ENCODE data around the gene OR10K2. TPM values are rescaled to one million over a fixed set of nuclear protein-coding genes. Genes with fewer than 3 reads are reported as not detected.

OR10K2 gene
- total and polyA plus RNA-seq, 2 of the 8 experiments (the other 6 are each of a cell fraction or from before 2014, with no cell fraction given), result not detected

DNA sequence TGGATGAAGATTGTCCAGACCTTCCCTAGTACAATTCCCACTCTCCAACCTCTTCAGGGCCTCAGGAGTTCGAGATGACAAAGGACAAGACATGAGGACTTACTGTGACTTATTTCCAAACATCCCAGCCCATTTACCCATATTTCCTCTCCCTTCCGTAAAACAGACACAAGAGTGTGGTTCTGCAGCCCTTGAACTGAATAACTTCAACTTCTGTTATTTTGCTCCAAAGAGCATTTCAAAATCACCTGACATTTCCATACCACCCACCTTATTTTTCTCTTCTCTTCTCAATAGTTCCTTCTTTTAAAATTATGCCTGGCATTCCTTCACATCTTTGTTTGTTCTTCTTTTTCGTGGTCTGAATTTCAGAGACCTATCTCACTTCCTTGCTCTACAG, 8.7 kb upstream of the OR10K2 start:
- Histone ChIP-seq H3K27ac (ENCODE audit: low read depth, low read length) (no peak overlapping the region), H3K18ac (ENCODE audit: extremely low read depth, low read length) (no peak overlapping the region), H4K20me1 (replicated peaks in 1 of 2; ENCODE audit: control insufficient read depth in 1 of 2, insufficient read depth in 2 of 2, low read length in 2 of 2) (no peaks in the 10 kb centered on the region), H3K23ac (ENCODE audit: insufficient read length) (no peak overlapping the region), H2BK20ac (ENCODE audit: low read length) (no peak overlapping the region), H4K91ac (replicated peaks; ENCODE audit: insufficient read length, low read length) (no peak overlapping the region), H3K4me3 (ENCODE audit: extremely low read depth in 1 of 4, insufficient read depth in 2 of 4, low read depth in 3 of 4, low read length in 4 of 4) (no peak overlapping the region), H2AFZ (ENCODE audit: low read length) (no peak overlapping the region), H3K27me3 (replicated peaks in 1 of 4; ENCODE audit: control insufficient read depth in 3 of 4, extremely low read depth in 1 of 4, insufficient read depth in 3 of 4, low read length in 3 of 4) (no peaks in the 10 kb centered on the region), H3K36me3 (ENCODE audit: control insufficient read depth in 2 of 4, insufficient read depth in 4 of 4, low read length in 3 of 4) (no peaks in the 10 kb centered on the region), H4K8ac (ENCODE audit: extremely low read depth, insufficient read depth, low read length) (no peak overlapping the region), H3K4ac (replicated peaks; ENCODE audit: insufficient read length, low read depth, low read length) (no peak overlapping the region), H2AK5ac (ENCODE audit: low read depth, low read length) (no peak overlapping the region), H2BK120ac (replicated peaks; ENCODE audit: low read depth, low read length) (no peak overlapping the region), H3K14ac (ENCODE audit: insufficient read length) (no peak overlapping the region), H3K4me1 (replicated peaks in 1 of 4; ENCODE audit: control insufficient read depth in 3 of 4, insufficient read depth in 4 of 4, low read length in 3 of 4) (no peaks in the 10 kb centered on the region), H2BK15ac (ENCODE audit: low read length) (no peak overlapping the region), H3K79me2 (ENCODE audit: control insufficient read depth in 1 of 2, insufficient read depth in 2 of 2, low read length in 2 of 2) (no peaks in the 10 kb centered on the region), H3K9ac (replicated peaks in 1 of 4; ENCODE audit: extremely low read depth in 1 of 4, low read depth in 3 of 4, low read length in 3 of 4) (no peak overlapping the region), H3K56ac (replicated peaks; ENCODE audit: insufficient read length, low read depth, low read length) (no peak overlapping the region), H2BK12ac (ENCODE audit: low read depth, low read length) (no peak overlapping the region), H2BK5ac (ENCODE audit: low read depth, low read length) (no peak overlapping the region), H3K23me2 (ENCODE audit: low read depth, low read length) (no peaks in the 10 kb centered on the region), H3K9me3 (ENCODE audit: insufficient read depth in 2 of 2, low read depth in 1 of 2, low read length in 1 of 2) (peaks cover 0 to 6% of the 10 kb centered on the region in 2 experiments; a peak in 1 of 4 replicates), H4K5ac (ENCODE audit: insufficient read length, low read depth, low read length) (no peak overlapping the region), H3K79me1 (ENCODE audit: low read depth, low read length) (no peaks in the 10 kb centered on the region), H3K4me2 (ENCODE audit: insufficient read depth in 1 of 2, low read depth in 2 of 2, low read length in 2 of 2) (no peak overlapping the region)
- ChIA-PET CTCF (ENCODE audit: partially characterized antibody) (no interaction called here), POLR2A (ENCODE audit: partially characterized antibody) (no interaction called here)
- DNase-seq (ENCODE audit: low read depth in 1 of 2, low spot score in 2 of 2) (no peak), FAIRE-seq (no peak)
- 91% methylated on average over 3 of the region's 3 CpGs; no CpG with 5 or more reads in 1 of the 2 experiments for WGBS, 2 experiments (ENCODE audit: extremely low coverage in 1 of 2, insufficient coverage in 1 of 2, insufficient read length in 1 of 2, insufficient replicate concordance in 2 of 2, low coverage in 1 of 2, low lambda C conversion rate in 2 of 2, missing lambda C conversion rate in 1 of 2)
- TF ChIP-seq SP4 (IDR thresholded peaks at IDR 0.05; ENCODE audit: low read length), result no peak
- TF ChIP-seq RFX5 (IDR thresholded peaks at IDR 0.05; ENCODE audit: borderline replicate concordance, low read depth, low read length), result no peak
- no peak for TF ChIP-seq BCL11A (IDR thresholded peaks at IDR 0.05; ENCODE audit: low read depth in 2 of 2, low read length in 2 of 2)
- no peak for TF ChIP-seq SRF (IDR thresholded peaks at IDR 0.05; ENCODE audit: low read depth, low read length)
- no peak for TF ChIP-seq CHD2 (IDR thresholded peaks at IDR 0.05; ENCODE audit: low read length)
- TF ChIP-seq YY1 (IDR thresholded peaks at IDR 0.05; ENCODE audit: low read depth, low read length), result no peak
- no peak for TF ChIP-seq KDM5A (IDR thresholded peaks at IDR 0.05; ENCODE audit: low read length)
- no peak for TF ChIP-seq CEBPB (IDR thresholded peaks at IDR 0.05; ENCODE audit: low read depth, low read length)
- TF ChIP-seq, protein P1, sequence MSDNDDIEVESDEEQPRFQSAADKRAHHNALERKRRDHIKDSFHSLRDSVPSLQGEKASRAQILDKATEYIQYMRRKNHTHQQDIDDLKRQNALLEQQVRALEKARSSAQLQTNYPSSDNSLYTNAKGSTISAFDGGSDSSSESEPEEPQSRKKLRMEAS (IDR thresholded peaks at IDR 0.05), result no peak
- TF ChIP-seq PHF8 (conservative IDR thresholded peaks at IDR 0.05; ENCODE audit: low read depth, low read length), result no peak
- TF ChIP-seq RBBP5 (IDR thresholded peaks at IDR 0.05; ENCODE audit: borderline replicate concordance, low read depth, low read length), result no peak
- TF ChIP-seq SP2 (IDR thresholded peaks at IDR 0.05; ENCODE audit: low read length), result no peak
- TF ChIP-seq CTBP2 (IDR thresholded peaks at IDR 0.05; ENCODE audit: borderline replicate concordance, insufficient read depth, insufficient read length, low read length), result no peak
- no peak for TF ChIP-seq MAFK (IDR thresholded peaks at IDR 0.05; ENCODE audit: low read depth, low read length)
- TF ChIP-seq EP300 (IDR thresholded peaks at IDR 0.05; ENCODE audit: borderline replicate concordance in 1 of 2, low read depth in 2 of 2, low read length in 2 of 2), result no peak
- no peak for TF ChIP-seq SUZ12 (IDR thresholded peaks at IDR 0.05; ENCODE audit: low read length)
